Nephron progenitor cell (in vitro differentiated cells): Measurements from ENCODE around the gene LMBRD2.

ENCODE experiments used
- DNase-seq: peaks from one replicate; pipeline ENCODE4 v3.0.0; 2021
- H3K27ac Mint-ChIP-seq: 2 replicates; pipeline ENCODE4 v1.8.0; 2021; ENCODE audit warnings: mild to moderate bottlenecking, moderate library complexity, mixed read lengths
- H3K27me3 Mint-ChIP-seq: 2 replicates; pipeline ENCODE4 v1.8.0; 2021; ENCODE audit warnings: mild to moderate bottlenecking, low read depth, mixed read lengths; ENCODE audit not compliant: poor library complexity
- H3K36me3 Mint-ChIP-seq: 2 replicates; pipeline ENCODE4 v1.8.0; 2021; ENCODE audit warnings: low read depth, mixed read lengths
- H3K4me1 Mint-ChIP-seq: 2 replicates; pipeline ENCODE4 v1.8.0; 2021; ENCODE audit warnings: mixed read lengths
- H3K4me3 Mint-ChIP-seq: 2 replicates; pipeline ENCODE4 v1.8.0; 2021; ENCODE audit warnings: mild to moderate bottlenecking, moderate library complexity, mixed read lengths
- H3K9me3 Mint-ChIP-seq: 2 replicates; pipeline ENCODE4 v1.8.0; 2021; ENCODE audit warnings: mild to moderate bottlenecking, moderate library complexity, mixed read lengths
- CTCF ChIP-seq: fragments of 200-600 bp; sonication (generic); IDR thresholded peaks from 2 replicates; pipeline ENCODE4 v1.5.0; 2021; ENCODE audit warnings: antibody characterized with exemption

The LMBRD2 gene

GRCh38 chr5:36177154-36177553 is 25.5 kb upstream of the LMBRD2 start:
- no peaks in the 10 kb centered on the region for H3K9me3 Mint-ChIP-seq

GRCh38 chr5:36175043-36175442 is 23.4 kb upstream of the LMBRD2 start:
- H3K36me3 Mint-ChIP-seq, result peaks cover 72% of the 10 kb centered on the region
- no peaks in the 10 kb centered on the region for H3K4me1 Mint-ChIP-seq
- no peak for TF ChIP-seq CTCF

More at GRCh38 chr5:36177154-36177553, 25.5 kb upstream of the LMBRD2 start:
- no peak overlapping the region for H3K4me3 Mint-ChIP-seq
- DNase-seq, result no peak
- no peaks in the 10 kb centered on the region for H3K27me3 Mint-ChIP-seq
- H3K4me1 Mint-ChIP-seq, result no peaks in the 10 kb centered on the region
- peak overlapping the region; percentile 24 for H3K27ac Mint-ChIP-seq
- TF ChIP-seq CTCF, result no peak
- peaks cover 72% of the 10 kb centered on the region for H3K36me3 Mint-ChIP-seq

GRCh38 chr5:36174119-36174518 is 22.4 kb upstream of the LMBRD2 start:
- Mint-ChIP-seq H3K4me1 (no peaks in the 10 kb centered on the region), H3K27ac (no peak overlapping the region), H3K9me3 (no peaks in the 10 kb centered on the region), H3K4me3 (no peak overlapping the region), H3K27me3 (no peaks in the 10 kb centered on the region), H3K36me3 (peaks cover 71% of the 10 kb centered on the region)
- TF ChIP-seq CTCF, result no peak
- DNase-seq, result no peak

More at GRCh38 chr5:36175043-36175442, 23.4 kb upstream of the LMBRD2 start:
- H3K9me3 Mint-ChIP-seq, result no peaks in the 10 kb centered on the region
- no peaks in the 10 kb centered on the region for H3K27me3 Mint-ChIP-seq
- H3K27ac Mint-ChIP-seq, result peak overlapping the region; percentile 40
- no peak overlapping the region for H3K4me3 Mint-ChIP-seq
- DNase-seq, result no peak

GRCh38 chr5:36173426-36173825 is 21.7 kb upstream of the LMBRD2 start:
- Mint-ChIP-seq H3K36me3 (peaks cover 72% of the 10 kb centered on the region), H3K9me3 (no peaks in the 10 kb centered on the region), H3K4me1 (no peaks in the 10 kb centered on the region), H3K27me3 (no peaks in the 10 kb centered on the region), H3K4me3 (no peak overlapping the region), H3K27ac (no peak overlapping the region)
- TF ChIP-seq CTCF, result no peak
- DNase-seq, result no peak

GRCh38 chr5:36172599-36172998 is 20.9 kb upstream of the LMBRD2 start:
- Mint-ChIP-seq H3K4me3 (no peak overlapping the region), H3K9me3 (no peaks in the 10 kb centered on the region), H3K27ac (no peak overlapping the region), H3K36me3 (peaks cover 78% of the 10 kb centered on the region), H3K27me3 (no peaks in the 10 kb centered on the region), H3K4me1 (no peaks in the 10 kb centered on the region)
- TF ChIP-seq CTCF, result no peak
- no peak for DNase-seq

GRCh38 chr5:36170832-36171424 is 19.2 kb upstream of the LMBRD2 start:
- no peak overlapping the region for H3K4me3 Mint-ChIP-seq
- peaks cover 83% of the 10 kb centered on the region for H3K36me3 Mint-ChIP-seq
- H3K4me1 Mint-ChIP-seq, result no peaks in the 10 kb centered on the region
- H3K27ac Mint-ChIP-seq, result no peak overlapping the region
- no peak for DNase-seq
- no peak for TF ChIP-seq CTCF
- no peaks in the 10 kb centered on the region for H3K9me3 Mint-ChIP-seq
- no peaks in the 10 kb centered on the region for H3K27me3 Mint-ChIP-seq
